ENCODE results near the gene ARFGEF3.

DNA sequence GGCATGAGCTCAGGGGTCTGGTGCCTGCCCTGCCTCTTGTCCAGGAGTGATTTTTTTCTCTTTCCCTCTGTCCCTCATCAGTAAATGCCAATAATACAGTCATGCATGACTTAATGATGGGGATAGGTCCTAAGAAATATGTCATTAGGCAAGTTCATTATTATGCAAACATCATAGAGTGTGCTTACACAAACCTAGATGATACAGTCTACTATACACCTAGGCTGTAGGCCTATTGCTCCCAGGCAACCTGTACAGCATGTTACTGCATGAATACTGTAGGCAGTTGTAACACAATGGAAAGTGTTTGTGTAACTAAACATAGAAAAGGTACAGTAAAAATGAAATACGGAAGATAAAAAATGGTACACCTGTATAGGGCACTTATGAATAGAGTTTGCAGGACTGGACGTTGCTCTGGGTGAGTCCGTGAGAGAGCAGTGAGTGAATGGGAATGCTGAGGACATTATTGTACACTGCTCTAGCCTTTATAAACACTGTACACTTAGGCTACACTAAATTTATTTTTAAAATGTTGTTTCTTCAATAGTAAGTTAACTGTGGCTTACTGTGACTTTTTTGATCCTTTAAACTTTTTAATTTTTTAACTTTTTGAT, 34.5 kb downstream of the ARFGEF3 start:
- TF ChIP-seq CTCF (IDR thresholded peaks at IDR 0.05 in 2 of 3, conservative IDR thresholded peaks at IDR 0.05 in 1 of 3; ENCODE audit: control insufficient read depth in 2 of 3, extremely low read depth in 1 of 3, insufficient read depth in 1 of 3, low read depth in 3 of 3, low read length in 3 of 3) (no peak), EP300 (IDR thresholded peaks at IDR 0.05; ENCODE audit: borderline replicate concordance in 1 of 2, control insufficient read depth in 1 of 2, low read depth in 2 of 2, low read length in 2 of 2) (no peak), CHD2 (IDR thresholded peaks at IDR 0.05; ENCODE audit: borderline replicate concordance, low read depth, low read length) (no peak), POLR2A (IDR thresholded peaks at IDR 0.05; ENCODE audit: low read depth, low read length) (no peak), BCL11A (IDR thresholded peaks at IDR 0.05; ENCODE audit: low read depth, low read length) (no peak), TARDBP (IDR thresholded peaks at IDR 0.05; ENCODE audit: borderline replicate concordance) (no peak), EGR1 (IDR thresholded peaks at IDR 0.05; ENCODE audit: borderline replicate concordance in 1 of 2, low read depth in 2 of 2, low read length in 2 of 2) (no peak)
- TF ChIP-seq, protein P1, sequence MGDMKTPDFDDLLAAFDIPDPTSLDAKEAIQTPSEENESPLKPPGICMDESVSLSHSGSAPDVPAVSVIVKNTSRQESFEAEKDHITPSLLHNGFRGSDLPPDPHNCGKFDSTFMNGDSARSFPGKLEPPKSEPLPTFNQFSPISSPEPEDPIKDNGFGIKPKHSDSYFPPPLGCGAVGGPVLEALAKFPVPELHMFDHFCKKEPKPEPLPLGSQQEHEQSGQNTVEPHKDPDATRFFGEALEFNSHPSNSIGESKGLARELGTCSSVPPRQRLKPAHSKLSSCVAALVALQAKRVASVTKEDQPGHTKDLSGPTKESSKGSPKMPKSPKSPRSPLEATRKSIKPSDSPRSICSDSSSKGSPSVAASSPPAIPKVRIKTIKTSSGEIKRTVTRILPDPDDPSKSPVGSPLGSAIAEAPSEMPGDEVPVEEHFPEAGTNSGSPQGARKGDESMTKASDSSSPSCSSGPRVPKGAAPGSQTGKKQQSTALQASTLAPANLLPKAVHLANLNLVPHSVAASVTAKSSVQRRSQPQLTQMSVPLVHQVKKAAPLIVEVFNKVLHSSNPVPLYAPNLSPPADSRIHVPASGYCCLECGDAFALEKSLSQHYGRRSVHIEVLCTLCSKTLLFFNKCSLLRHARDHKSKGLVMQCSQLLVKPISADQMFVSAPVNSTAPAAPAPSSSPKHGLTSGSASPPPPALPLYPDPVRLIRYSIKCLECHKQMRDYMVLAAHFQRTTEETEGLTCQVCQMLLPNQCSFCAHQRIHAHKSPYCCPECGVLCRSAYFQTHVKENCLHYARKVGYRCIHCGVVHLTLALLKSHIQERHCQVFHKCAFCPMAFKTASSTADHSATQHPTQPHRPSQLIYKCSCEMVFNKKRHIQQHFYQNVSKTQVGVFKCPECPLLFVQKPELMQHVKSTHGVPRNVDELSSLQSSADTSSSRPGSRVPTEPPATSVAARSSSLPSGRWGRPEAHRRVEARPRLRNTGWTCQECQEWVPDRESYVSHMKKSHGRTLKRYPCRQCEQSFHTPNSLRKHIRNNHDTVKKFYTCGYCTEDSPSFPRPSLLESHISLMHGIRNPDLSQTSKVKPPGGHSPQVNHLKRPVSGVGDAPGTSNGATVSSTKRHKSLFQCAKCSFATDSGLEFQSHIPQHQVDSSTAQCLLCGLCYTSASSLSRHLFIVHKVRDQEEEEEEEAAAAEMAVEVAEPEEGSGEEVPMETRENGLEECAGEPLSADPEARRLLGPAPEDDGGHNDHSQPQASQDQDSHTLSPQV (IDR thresholded peaks at IDR 0.05), result no peak

All from GM12878 (cell line).